GM18858 (cell line): ENCODE measurements around the gene CD164L2.
A peak's percentile ranks its signal among the peaks of the same experiment; 100 is the strongest.
"Not testable (repeated sequence)": the region's sequence is repeated elsewhere in the genome, so short reads cannot be mapped to it uniquely, and the experiment has no call there.

Experiments
- ATAC-seq: cut with Tn5 transposase; IDR thresholded peaks from one replicate; pipeline ENCODE4 v1.9.1; 2021; ENCODE audit not compliant: unreplicated experiment

CD164L2 gene

GRCh38 chr1:27405598-27406361, 22.6 kb upstream of the CD164L2 start:
- not testable (repeated sequence) for ATAC-seq

- ATAC-seq = no peak
Measured at GRCh38 chr1:27405074-27405473, 21.9 kb upstream of the CD164L2 start.

- no peak for ATAC-seq
Measured at GRCh38 chr1:27403931-27404330, 20.8 kb upstream of the CD164L2 start.

DNA sequence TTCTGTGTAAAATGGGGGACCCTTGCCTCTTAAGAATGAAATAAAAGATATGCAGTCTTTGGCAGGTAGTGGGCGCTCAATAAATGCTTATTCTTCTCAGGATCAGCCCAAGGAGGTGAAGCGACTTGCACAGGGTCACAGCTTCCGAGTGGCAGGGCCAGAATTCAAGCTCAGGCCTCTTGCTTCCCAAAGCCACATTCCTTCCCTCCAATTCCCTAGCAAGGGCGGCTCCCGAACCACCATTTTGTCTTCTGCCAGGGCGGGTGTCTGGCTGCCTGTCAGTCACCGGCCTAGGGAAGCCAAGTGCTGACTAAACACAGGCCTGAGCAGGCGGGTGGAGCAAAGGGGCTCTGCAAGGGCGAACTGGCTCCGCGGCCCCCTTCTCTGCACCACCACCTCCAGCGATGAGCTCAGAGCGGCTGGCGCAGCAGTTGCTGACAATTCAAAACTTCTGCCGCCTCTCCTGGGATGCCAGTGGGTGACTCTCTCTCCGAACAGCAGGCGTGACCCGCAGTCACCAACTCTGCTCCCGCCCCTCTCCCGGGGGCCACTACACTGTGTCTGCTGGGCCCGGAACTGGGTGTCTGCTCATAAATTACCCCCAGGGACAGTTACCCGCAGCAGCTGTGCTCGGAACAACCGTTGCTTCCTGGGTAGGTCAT, 20.1 kb upstream of the CD164L2 start:
- no peak for ATAC-seq

DNA sequence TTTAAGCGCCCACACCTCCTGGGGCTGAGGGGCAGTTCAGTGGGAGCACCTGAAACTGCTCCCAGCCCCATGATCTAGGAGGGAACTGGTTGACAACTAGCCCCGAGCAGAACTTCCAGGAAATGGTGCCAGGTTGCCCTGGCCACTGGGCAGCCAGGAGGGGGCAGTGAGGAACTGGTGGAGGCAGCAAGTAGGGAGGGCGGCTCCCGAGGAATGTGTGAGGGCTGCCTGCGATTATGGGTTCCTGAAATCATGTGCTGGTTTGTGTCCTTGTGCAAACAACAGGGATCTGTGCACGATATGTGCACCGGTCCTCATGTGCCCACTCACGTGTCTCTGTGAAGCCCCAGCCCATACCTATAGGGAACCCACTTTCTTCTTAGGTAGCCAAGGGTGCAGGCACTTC, 19.2 kb upstream of the CD164L2 start:
- no peak for ATAC-seq

DNA sequence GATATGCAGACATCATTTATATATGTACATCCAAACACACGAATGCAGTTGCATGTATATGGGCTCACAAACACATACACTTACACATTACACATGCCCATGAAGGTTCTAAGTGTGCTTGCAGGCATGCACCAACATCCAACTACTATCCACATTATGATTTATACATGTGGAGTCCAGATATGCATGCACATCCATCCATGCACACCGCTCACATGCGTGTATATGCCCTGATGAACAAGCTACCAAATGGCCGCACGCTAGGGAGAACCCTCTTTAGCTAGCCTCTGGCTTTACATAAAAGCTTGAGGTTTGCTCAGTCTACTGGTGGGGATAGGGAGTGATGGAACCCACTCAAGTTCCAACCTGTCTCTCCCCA, 17.8 kb upstream of the CD164L2 start:
- no peak for ATAC-seq

GRCh38 chr1:27400082-27400962, 17.2 kb upstream of the CD164L2 start:
- no peak for ATAC-seq

DNA sequence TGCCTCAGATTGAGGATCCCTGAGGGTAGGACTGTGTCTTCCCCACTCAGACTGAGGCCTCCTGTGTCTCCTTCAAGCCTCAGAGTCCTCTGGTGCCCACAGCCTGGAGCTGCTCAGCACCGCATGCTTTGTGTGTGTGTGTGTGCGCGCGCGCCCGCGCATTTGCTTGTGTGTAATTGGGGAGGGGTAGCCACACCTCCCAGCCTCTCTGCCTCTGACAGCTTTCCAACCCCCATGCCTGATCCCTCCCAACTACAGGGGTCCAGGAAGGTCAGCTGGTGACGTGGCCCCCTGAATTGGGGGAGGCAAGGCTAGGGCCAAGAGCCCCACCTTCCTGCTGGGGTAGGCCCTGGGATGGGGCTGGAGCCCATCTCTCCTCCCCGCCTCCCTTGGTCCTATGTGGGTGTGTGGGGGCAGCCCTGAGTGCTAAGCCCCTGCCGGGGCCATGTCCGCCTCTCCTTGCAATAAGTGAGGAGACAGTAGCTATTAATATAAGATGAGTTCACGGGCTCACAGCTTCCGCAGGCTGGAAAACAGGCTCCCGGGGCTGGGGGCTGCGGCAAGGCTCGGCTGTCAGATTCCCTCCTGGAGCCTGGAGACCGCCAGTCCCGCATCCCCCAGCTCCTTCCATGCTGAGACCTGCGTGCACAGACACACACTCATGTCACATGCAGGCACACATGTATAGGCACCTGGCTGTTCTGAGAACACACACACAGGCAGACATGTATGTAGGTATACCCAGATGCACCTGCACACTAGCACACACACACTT, 16.3 kb upstream of the CD164L2 start:
- no peak for ATAC-seq

- no peak for ATAC-seq
Measured at GRCh38 chr1:27398405-27399149, 15.4 kb upstream of the CD164L2 start.

GRCh38 chr1:27397749-27398148, 14.6 kb upstream of the CD164L2 start:
- ATAC-seq = no peak

DNA sequence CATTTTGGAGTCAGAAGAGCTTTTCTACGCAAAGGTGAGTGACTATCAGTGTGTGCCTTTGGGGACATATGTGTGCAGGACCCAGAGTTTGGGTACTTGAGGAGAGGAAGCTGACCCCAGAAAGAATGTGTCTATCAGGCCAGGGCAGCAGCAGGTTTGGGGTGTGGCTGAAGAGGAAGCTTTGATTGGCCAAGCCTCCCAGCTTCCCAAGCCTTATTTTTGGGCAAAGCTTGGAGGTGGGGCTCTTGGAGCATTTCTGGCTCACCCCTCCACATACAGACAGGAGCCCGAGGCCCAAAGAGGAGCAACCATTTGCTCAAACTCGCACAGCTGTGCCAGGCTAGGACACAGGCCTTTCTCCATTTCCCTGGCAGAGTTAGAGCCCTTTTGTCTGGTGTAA, 14.0 kb upstream of the CD164L2 start:
- no peak for ATAC-seq

GRCh38 chr1:27395441-27396195, 12.5 kb upstream of the CD164L2 start:
- no peak for ATAC-seq

DNA sequence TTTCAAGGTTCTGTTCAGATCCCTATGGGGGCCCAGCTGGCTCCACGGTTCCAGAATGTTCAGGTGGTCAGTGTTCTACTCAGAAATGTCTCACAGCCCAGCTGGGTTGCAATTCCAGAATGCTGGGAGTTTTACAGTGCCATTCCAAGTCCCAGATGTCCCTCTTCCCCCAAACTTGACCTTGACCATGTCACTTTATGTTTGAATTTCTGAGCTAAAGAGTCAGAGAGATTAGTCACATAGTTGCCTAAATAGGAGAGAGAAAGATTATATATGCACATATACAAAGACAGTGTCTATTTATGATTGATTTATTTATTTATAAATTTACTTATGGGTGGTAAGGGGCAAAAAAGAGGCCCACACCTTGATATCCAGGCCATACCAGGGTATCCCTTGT, 11.8 kb upstream of the CD164L2 start:
- ATAC-seq = no peak

- no peak for ATAC-seq
Measured at GRCh38 chr1:27394282-27394658, 11.1 kb upstream of the CD164L2 start.

GRCh38 chr1:27393641-27394281, 10.6 kb upstream of the CD164L2 start:
- ATAC-seq = no peak

GRCh38 chr1:27392778-27393635, 9.9 kb upstream of the CD164L2 start:
- ATAC-seq = peak; percentile 13

- ATAC-seq = peak; percentile 52
Measured at GRCh38 chr1:27392096-27392777, 9.1 kb upstream of the CD164L2 start, which contains the start of gene GPR3. Gene GPR3, plus strand, starts transcription at chr1:27392622. Its CDS starts 1,177 bp downstream, at chr1:27393799.
